Keratinocyte (primary cell): ENCODE measurements around the gene SPATA2. TPM values are rescaled to one million over a fixed set of nuclear protein-coding genes. Genes with fewer than 3 reads are reported as not detected.

Experiments used
- DNase-seq: peaks from one replicate; pipeline ENCODE4 v3.0.0-alpha.2; 2011; ENCODE audit warnings: low read depth, missing footprints, low spot score
- FAIRE-seq: peaks from 2 replicates; lab custom pipeline; 2011; peaks lifted over from hg19 to GRCh38; lab: Jason Lieb, UNC
- H2AFZ ChIP-seq: 2 replicates; pipeline ENCODE4 v1.6.0; 2012; ENCODE audit warnings: low read length, control low read depth, inconsistent platforms; ENCODE audit not compliant: control insufficient read depth
- H3K27ac ChIP-seq: 2 replicates; pipeline ENCODE4 v1.5.1; 2011; ENCODE audit warnings: low read length; ENCODE audit not compliant: control insufficient read depth, insufficient read depth
- H3K27me3 ChIP-seq: 3 replicates; pipeline ENCODE4 v1.6.0; 2011; ENCODE audit warnings: low read length; ENCODE audit not compliant: control insufficient read depth, insufficient read depth; ENCODE audit errors: extremely low read depth
- H3K36me3 ChIP-seq, 2 experiments: 2 replicates in 1 of 2; 3 replicates in 1 of 2; pipeline ENCODE4 v1.5.1; 2011; ENCODE audit warnings: low read length in 2 of 2, mild to moderate bottlenecking in 1 of 2; ENCODE audit not compliant: control insufficient read depth in 2 of 2, insufficient read depth in 2 of 2; ENCODE audit errors: extremely low read depth in 1 of 2
- H3K4me1 ChIP-seq: 3 replicates; pipeline ENCODE4 v1.5.1; 2011; ENCODE audit warnings: low read length; ENCODE audit not compliant: control insufficient read depth, insufficient read depth; ENCODE audit errors: extremely low read depth
- H3K4me2 ChIP-seq: 3 replicates; pipeline ENCODE4 v1.6.0; 2011; ENCODE audit warnings: low read depth, low read length; ENCODE audit not compliant: control insufficient read depth, insufficient read depth; ENCODE audit errors: extremely low read depth
- H3K4me3 ChIP-seq, 3 experiments: fragments of 200-600 bp in 1 of 3; sonication (generic) in 1 of 3; 2 replicates in 2 of 3; 3 replicates in 1 of 3; pipeline ENCODE4 v1.5.1; 2011 to 2016; ENCODE audit warnings: low read length in 3 of 3, mild to moderate bottlenecking in 3 of 3, control low read depth in 2 of 3, inconsistent platforms in 1 of 3, low read depth in 1 of 3, mixed read lengths in 1 of 3, mixed run types in 1 of 3, moderate library complexity in 1 of 3; ENCODE audit not compliant: control insufficient read depth in 2 of 3, insufficient read depth in 2 of 3; ENCODE audit errors: extremely low read depth in 1 of 3
- H3K79me2 ChIP-seq: 2 replicates; pipeline ENCODE4 v1.6.0; 2012; ENCODE audit warnings: low read length; ENCODE audit not compliant: control insufficient read depth, insufficient read depth
- H3K9ac ChIP-seq: 3 replicates; pipeline ENCODE4 v1.6.0; 2011; ENCODE audit warnings: low read length; ENCODE audit not compliant: control insufficient read depth, insufficient read depth; ENCODE audit errors: extremely low read depth
- H3K9me1 ChIP-seq: 3 replicates; pipeline ENCODE4 v1.6.0; 2011; ENCODE audit warnings: low read length; ENCODE audit not compliant: control insufficient read depth, insufficient read depth; ENCODE audit errors: extremely low read depth
- H3K9me3 ChIP-seq: 2 replicates; pipeline ENCODE4 v1.5.1; 2012; ENCODE audit warnings: low read depth, low read length; ENCODE audit not compliant: control insufficient read depth
- H4K20me1 ChIP-seq: 3 replicates; pipeline ENCODE4 v1.6.0; 2011; ENCODE audit warnings: low read length; ENCODE audit not compliant: control insufficient read depth, insufficient read depth; ENCODE audit errors: extremely low read depth
- EZH2 ChIP-seq: IDR thresholded peaks from one replicate; pipeline ENCODE4 v1.6.1; 2012; ENCODE audit warnings: inconsistent platforms, mild to moderate bottlenecking, low read length, moderate library complexity
- dilution Hi-C: fragments of 300-500 bp; cut with MboI; formaldehyde crosslinking; loops from one replicate; pipeline ENCODE4 v1.7.0; 2020; ENCODE audit warnings: low sequenced_read_pairs; ENCODE audit not compliant: extremely low pct_ligation_motif_present
- polyA plus RNA-seq, 5 experiments: library from polyadenylated mRNA; depleted of rRNA in 3 of 5; stranded (reverse) in 3 of 5; stranded (forward) in 1 of 5; unstranded in 1 of 5; fragments of >200 nt; gene quantifications; 1 replicate in 1 of 5; 2 replicates in 3 of 5; 3 replicates in 1 of 5; pipeline versions ENCODE4 v1.2.1 to v1.2.3, GENCODE V29; 2011 to 2012; ENCODE audit warnings: missing spikeins in 2 of 5, low read depth in 1 of 5, low replicate concordance in 1 of 5
- TF ChIP-seq, protein P1 (sequence below), 3 experiments: IDR thresholded peaks in 1 of 3; conservative IDR thresholded peaks in 1 of 3; optimal IDR thresholded peaks in 1 of 3; 2 replicates in 2 of 3; 3 replicates in 1 of 3; pipeline versions ENCODE3 to v1.5.1; 2011; ENCODE audit warnings: low read length in 3 of 3, mild to moderate bottlenecking in 3 of 3, moderate library complexity in 2 of 3, control low read depth in 1 of 3, inconsistent platforms in 1 of 3; ENCODE audit not compliant: insufficient read depth in 2 of 3; ENCODE audit errors: extremely low read depth in 1 of 3

SPATA2 gene
- polyA plus RNA-seq, 1 donor (not counting 4 experiments of a cell fraction or from before 2014, with no cell fraction given): 3.2 TPM

DNA sequence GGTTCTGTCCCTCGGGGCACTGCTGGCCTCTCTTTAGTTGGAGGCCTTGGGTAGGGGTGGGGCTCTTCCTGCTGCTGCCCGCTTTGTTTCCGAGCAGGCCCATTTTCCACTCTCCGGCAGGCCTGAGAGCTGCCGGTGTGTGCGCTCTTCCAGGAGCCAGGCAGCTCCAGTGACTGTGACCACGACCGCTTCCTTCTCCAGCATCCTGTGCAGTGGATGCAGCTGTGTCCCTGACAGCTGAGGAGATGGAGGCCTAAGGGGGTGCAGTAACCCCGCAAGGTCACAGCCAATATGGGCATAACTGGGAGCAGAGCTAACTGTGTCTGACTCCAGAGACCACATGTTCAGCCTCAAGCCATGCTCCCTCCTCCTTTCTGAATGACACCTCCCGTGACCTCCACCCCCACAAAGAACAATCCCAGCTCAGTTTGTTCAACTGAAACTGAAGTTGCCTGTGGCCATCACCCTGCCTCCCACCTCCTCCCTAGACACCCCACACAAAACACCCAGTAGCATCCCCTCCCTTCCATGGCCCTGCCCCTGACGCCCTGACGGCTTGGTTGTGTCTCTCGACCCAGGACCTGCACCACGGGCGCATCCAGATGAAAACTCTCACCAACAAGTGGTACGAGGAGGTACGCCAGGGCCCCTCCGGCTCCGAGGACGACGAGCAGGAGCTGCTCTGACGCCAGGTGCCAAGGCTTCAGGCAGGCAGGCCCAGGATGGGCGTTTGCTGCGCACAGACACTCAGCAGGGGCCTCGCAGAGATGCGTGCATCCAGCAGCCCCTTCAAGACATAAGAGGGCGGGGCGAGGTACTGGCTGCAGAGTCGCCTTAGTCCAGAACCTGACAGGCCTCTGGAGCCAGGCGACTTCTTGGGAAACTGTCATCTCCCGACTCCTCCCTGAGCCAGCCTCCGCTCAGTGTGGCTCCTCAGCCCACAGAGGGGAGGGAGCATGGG is 27.8 kb downstream of the SPATA2 start:
- Histone ChIP-seq H3K9ac (no peak overlapping the region), H3K9me1 (no peaks in the 10 kb centered on the region), H3K79me2 (no peaks in the 10 kb centered on the region), H3K27ac (no peak overlapping the region), H3K9me3 (no peaks in the 10 kb centered on the region), H3K36me3 (peaks cover 12 to 16% of the 10 kb centered on the region in 2 experiments), H3K4me2 (no peak overlapping the region), H4K20me1 (no peaks in the 10 kb centered on the region), H3K4me1 (no peaks in the 10 kb centered on the region), H3K4me3 (no peak overlapping the region), H2AFZ (no peak overlapping the region), H3K27me3 (no peaks in the 10 kb centered on the region)
- DNase-seq: no peak
- TF ChIP-seq, protein P1, sequence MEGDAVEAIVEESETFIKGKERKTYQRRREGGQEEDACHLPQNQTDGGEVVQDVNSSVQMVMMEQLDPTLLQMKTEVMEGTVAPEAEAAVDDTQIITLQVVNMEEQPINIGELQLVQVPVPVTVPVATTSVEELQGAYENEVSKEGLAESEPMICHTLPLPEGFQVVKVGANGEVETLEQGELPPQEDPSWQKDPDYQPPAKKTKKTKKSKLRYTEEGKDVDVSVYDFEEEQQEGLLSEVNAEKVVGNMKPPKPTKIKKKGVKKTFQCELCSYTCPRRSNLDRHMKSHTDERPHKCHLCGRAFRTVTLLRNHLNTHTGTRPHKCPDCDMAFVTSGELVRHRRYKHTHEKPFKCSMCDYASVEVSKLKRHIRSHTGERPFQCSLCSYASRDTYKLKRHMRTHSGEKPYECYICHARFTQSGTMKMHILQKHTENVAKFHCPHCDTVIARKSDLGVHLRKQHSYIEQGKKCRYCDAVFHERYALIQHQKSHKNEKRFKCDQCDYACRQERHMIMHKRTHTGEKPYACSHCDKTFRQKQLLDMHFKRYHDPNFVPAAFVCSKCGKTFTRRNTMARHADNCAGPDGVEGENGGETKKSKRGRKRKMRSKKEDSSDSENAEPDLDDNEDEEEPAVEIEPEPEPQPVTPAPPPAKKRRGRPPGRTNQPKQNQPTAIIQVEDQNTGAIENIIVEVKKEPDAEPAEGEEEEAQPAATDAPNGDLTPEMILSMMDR (optimal IDR thresholded peaks at IDR 0.05 in 1 of 3, IDR thresholded peaks at IDR 0.05 in 1 of 3, conservative IDR thresholded peaks at IDR 0.05 in 1 of 3; ENCODE audit: extremely low read depth in 1 of 3, insufficient read depth in 2 of 3, low read length in 3 of 3): no peak
- TF ChIP-seq EZH2: no peak
- no peak for FAIRE-seq
- dilution Hi-C loops: no loop called here

DNA sequence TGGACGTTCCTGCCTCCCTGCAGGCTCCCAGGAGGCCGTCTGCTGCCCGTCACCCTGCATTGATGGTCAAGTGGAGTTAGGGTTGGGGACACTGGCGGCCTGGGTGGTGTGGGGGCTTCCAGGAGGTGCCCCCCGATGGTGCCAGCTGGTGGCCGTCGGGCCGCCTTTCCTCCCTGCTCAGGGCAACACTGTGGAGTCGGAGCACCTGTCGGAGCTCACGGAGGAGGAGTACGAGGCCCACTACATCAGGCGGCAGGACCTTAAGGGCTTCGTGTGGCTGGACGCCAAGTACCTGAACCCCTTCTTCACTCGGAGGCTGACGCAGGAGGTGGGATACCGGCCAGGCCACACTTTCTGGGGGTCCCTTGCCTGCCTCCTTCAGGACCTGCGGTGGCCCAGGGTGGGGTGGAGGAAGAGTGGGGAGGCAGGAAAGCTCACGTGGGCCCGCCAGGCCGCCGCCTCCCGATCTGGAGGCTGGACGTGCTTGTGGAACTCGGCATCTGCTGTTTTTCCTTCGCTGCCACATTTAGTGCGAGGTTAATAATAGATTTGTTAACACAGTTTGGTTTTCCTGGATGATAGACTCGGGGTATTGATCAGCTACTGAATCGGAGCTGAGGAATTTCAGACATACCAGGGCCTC is 28.6 kb downstream of the SPATA2 start:
- no peaks in the 10 kb centered on the region for H3K9me3 ChIP-seq
- no peak for TF ChIP-seq EZH2
- TF ChIP-seq, protein P1 (optimal IDR thresholded peaks at IDR 0.05 in 1 of 3, IDR thresholded peaks at IDR 0.05 in 1 of 3, conservative IDR thresholded peaks at IDR 0.05 in 1 of 3; ENCODE audit: extremely low read depth in 1 of 3, insufficient read depth in 2 of 3, low read length in 3 of 3): no peak
- dilution Hi-C loops: no loop called here

More for the DNA sequence above, 28.6 kb downstream of the SPATA2 start:
- Histone ChIP-seq H3K4me2 (no peak overlapping the region), H2AFZ (no peak overlapping the region), H3K9me1 (no peaks in the 10 kb centered on the region), H3K27me3 (no peaks in the 10 kb centered on the region), H3K27ac (no peak overlapping the region), H3K9ac (no peak overlapping the region), H3K4me1 (no peaks in the 10 kb centered on the region), H3K79me2 (no peaks in the 10 kb centered on the region), H4K20me1 (no peaks in the 10 kb centered on the region), H3K4me3 (no peak overlapping the region), H3K36me3 (peaks cover 12 to 16% of the 10 kb centered on the region in 2 experiments)
- DNase-seq: no peak
- no peak for FAIRE-seq
